Amniotic epithelial cell (primary cell): ENCODE measurements around the gene MRPL40.

Experiments
- DNase-seq: peaks from one replicate; pipeline ENCODE4 v3.0.0-alpha.2; 2010; ENCODE audit warnings: low read depth

Gene MRPL40

DNA sequence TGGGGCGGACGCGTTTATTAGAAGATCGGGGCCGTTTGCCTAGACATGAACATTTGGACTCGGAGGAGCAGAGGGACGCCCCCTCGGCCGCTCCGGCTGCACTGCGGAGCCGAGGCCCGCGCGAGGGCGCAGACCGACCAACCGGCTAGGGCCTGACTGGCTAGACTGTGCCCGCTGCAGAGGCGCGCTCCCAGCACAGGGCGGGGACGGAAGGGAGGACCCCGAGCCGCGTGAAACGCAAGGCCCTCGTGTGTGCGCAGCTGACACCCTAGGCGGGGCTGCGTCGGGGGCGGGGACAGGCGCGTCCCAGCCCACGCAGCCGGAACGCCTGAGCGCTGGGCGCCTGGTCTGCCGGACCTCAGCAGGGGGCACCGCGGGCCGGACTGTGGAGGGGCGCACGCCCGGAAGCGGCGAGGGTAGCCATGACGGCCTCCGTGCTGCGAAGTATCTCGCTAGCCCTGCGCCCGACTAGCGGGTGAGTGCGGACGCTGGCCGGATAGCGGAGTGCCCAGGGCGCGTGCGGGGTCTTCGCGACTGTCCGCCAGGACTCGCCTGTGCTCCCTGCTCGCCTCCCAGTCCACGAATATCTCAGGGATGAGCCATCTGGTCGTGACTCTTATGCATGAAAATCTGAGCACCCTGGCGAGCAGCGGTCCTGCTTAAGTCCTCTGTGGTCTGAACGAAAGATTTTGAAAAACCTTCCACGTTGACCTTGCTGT, at the start of gene MRPL40:
Gene MRPL40 (plus strand): TSS at position 413 of the 719 bp plus-strand sequence. CDS start 10 bp downstream, at position 423.
- peak; percentile 91 for DNase-seq

DNA sequence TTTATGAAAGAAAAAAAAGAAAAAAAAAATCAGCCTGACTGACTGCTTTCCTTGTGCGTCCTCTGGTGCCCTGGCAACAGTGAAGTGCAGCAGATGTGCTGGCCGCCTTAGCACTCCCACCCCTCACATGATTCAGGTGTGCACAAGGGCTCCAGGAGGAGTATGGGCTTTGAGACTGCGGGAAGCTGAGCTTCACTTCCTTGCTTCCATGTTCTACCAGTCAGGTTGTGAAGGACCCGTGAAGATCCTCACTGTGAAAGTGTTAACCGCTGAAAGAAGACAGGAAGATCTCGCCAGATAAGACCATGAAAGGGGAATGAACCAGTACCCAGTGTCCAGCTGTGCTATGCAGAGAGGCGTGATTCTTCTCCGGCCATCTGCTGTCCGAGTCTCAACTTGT, 49.1 kb upstream of the MRPL40 start:
- no peak for DNase-seq

DNA sequence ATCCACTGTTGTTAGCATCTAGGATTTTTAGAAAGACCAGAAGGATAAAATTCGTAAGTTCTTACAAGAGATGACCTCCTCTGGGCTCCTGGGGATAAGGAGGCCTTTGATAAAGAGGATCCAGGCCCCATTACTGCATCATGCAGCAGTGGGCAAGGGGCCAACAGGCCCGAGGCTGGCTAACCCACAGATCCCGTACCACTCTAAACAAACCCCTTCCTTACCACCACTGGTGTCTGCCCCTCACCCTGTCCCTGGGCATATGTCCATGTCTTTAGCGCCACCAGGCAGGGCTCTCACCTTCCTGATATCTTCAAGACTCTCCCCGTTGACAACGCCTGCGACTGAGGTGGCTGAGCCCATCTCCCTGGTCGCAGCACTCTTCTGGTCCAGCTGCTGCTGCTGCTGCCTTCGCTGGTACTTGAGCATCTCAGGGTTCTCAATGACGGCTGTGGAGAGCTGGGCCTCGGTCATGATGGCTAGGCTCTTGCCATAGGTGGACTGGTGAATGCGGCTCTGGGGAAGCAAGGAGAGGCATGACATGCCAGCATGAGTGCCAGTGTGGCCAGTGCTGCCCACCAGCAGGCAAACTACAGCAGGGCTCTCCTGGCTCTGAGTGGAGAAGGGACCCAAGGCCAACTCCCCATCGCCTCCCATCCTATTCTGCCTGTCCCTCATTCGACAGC, 47.0 kb upstream of the MRPL40 start:
- no peak for DNase-seq

DNA sequence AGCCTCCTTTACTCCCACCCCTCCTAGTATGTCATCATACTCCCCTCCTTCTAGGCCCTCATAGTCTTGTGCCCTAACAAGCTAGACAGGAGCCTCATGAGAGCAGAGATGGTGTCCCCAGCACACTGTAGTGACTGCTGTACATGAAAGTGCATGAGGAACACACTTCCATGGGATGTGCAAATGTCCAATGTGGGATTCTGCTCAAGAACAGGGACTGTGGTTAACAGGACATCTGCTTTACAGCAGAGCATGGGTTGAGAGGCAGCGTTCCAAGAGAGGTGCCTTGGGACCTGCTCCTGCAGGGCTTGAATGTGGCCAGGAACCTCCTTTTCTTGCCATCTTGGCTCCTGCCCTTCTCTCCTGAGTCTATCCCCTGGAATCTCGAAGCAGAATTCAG, 46.1 kb upstream of the MRPL40 start:
- DNase-seq = no peak

DNA sequence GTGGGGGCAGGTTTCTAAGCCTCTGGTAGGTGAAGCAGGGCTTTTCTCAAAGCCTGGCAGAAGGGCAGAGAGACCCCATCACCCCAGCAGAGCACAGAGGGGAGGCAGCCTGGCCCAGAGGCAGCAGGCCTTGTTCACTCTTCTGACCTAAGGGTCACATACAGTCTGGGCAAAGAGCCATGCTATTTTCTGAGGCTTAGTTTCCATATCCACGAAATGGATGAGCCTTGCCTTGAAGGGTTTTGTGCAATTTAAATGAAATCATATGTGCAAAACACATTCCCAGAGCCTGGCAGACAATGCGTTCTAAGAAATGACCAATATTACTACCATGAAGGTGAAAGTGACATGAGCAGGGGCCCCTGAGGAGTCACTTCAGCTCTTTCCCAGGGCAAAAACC, 45.3 kb upstream of the MRPL40 start:
- no peak for DNase-seq

DNA sequence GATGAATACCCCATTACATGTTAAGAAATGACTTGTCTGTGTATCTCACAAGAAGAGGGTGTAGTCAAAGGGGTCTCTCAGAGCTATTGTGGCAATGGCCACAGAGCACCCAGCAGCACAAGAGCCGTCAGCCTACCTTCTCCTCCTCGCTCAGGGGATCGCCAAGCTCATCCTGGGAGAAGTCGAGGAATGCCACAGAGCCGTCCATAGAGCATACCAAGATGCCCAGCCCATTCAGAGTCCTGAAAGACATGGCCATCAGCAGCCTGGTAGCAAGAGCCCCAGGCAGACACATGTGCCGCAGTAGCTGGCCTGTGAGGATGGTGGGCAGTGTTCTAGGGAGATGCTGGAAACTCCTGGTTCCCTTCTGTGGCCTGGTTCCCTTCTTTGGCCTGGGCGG, 44.8 kb upstream of the MRPL40 start:
- DNase-seq = no peak

DNA sequence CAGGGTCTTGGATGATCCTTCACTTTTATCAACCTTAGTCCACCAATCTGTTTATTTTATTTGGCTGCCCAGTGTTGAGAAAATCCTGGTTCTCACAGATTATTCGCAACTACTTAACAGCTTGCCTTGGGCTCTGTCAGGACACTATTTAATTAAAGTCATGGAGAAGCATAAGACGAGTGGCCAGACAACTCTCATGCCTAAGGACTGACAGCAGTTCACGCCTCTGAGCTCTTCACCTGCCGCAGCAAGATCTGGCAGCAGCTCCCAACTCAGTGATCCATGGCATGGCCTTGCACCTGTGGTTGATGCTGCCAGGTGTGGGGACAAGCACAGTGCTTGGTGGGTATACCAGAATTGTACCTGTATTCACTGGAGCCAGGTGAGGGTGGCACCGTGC, 38.6 kb upstream of the MRPL40 start:
- no peak for DNase-seq

DNA sequence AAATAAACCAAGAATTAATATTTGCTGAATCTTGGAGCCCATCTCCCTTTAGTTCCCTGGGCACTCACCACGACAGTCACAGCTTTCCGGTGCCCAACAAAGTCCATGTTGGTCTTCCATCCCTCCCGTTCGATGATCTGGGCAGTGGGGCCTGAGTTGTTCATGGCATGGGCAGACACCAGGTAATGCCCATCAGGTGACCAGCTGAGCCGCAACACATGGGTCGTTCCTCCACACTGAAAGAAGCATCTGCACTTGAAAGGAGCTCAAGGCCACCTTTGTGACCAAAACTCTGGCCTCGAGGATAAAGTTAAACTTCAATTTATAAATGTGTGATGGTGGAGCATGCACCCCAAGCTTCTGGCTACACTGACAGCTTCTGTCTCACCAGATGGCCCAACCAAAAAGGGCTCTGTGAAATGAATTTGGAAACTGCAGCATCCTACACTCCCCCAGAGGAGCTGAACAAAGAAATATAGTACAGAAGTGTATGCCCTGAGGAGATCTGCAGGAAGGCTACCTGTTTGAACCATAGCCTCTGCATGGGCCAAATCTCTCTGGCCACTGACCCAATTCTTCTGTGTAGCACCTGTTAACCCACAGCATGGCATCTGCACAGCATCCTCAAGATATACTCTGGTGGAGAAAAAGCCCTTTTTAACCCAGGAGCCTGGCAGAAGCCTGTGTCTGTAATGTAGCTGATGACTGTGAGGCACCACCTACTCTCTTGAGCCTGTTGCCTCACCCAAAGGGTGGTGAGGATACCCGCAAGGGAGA, 37.9 kb upstream of the MRPL40 start:
- DNase-seq = no peak

DNA sequence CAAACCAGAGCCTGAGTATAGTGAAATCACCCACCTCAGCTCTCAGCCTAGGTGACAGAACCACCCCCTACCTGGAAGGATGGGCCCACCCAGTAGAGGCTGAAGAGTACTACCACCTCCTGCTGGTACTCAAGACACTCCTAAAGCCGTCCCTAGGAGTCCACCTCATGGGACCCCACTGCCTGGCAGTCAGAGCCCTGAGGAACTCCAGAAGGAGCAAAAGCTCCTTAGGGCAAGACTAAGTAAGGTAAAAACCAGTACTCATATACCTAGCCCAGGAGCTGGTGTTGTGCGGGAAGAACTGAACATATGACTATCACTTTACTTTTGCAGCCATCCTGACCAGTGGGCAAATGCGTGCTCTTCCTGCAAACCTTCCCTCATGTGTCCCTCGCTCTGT, 37.1 kb upstream of the MRPL40 start:
- DNase-seq = no peak

DNA sequence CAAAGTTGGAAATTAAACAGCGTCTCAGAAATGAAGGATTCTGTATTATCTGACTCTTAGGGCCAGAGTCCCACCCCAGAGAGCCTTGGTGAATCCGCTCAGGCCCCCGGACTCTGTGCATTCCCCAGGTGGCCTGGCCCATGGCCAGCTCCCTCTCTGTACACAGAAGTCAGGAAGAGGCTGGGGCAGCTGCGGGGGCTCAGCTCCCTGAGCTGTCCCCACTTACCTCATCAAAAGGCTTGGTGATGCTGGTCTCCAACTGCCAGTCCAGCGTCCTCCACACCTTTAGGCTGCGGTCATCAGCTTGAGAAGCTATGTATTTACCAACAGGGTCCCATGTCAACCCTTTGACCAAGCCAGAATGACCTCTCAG, 35.8 kb upstream of the MRPL40 start:
- DNase-seq = no peak

DNA sequence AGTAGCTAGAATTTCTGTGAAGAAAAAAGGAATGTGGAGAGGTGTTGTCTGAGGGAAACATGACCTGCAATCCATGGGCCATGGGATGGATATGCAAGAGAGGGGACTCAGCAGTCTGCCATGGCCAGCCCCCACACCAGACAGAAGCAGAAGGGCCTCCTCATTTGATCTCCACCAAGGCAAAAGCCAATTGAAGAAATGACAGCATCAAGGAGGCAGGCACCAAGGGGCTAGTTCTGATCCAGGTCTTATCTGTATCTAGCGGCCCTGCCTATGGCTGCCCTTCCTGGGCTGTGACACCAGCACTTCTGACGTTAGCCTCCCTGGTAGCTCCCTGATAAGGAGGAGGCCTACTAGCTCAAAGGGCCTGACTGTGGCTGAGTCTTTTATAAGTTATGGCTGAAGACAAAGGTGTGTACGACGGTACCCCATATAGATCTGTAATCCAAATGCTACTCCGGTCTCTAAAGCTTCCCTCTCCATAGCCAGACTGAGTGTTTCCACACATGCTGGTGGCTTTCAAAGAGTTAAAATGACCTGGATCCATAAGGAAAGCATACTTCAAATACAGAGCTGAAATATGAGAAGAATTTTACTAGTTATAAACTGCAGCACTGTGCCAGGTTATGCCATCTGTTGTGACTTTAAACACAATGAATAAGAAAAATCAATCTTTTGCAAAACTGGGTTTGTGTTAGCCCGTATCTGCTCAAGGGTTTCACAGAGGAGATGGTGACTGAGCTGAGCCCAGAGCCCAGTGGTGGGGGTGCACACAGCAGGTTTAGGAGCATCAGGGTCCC, 35.2 kb upstream of the MRPL40 start:
- no peak for DNase-seq

DNA sequence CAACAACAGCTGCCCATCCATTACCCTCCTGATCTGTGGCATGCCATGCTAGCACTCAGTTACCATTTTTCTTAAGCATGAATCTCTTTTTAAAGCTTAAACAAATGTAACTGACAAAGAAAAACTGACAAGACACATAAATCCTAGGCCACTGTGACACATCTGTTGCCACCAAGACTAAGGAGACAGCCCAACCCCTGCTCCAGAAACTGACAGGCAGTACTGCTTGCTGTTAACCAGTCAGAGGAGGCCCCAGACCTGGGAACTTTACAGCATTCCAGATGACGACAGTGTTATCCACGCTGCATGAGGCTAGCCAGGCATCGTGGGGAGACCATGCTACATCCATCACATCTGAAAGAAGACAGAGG, 34.6 kb upstream of the MRPL40 start:
- DNase-seq = peak; percentile 56

DNA sequence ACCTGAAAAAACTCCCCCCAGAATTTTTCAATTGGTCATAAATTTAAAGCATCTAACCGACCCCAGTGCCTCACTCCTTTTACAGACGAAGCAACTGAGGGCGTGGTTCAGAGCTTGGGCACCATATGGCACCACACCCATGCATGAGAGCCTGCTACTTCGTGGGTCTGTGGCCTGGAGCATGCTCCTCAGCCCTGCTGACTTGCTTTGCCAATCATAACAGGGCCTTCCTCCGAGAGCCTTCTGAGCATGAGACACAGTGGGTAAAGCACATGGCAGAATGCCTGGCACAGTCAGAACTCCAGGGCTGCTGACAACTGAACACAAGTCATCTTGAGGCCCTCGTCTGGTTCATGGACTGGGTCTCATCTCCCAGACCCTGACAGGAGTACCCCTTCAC, 34.1 kb upstream of the MRPL40 start:
- DNase-seq = no peak

DNA sequence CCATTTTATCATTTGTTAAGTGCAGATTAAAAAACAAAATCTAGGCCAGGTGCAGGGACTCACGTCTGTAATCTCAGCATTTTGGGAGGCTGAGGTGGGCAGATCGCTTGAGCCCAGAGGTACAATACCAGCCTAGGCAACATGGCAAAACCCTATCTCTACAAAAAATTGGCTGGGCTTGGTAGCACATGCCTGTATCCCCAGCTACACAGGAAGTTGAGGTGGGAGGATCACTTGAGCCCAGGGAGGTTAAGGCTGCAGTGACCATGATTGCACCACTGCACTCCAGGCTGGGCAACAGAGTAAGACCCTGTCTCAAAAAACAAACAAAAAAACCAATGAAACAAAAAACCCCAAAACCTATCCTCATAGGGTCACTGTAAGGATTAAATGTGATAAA, 33.7 kb upstream of the MRPL40 start:
- no peak for DNase-seq

DNA sequence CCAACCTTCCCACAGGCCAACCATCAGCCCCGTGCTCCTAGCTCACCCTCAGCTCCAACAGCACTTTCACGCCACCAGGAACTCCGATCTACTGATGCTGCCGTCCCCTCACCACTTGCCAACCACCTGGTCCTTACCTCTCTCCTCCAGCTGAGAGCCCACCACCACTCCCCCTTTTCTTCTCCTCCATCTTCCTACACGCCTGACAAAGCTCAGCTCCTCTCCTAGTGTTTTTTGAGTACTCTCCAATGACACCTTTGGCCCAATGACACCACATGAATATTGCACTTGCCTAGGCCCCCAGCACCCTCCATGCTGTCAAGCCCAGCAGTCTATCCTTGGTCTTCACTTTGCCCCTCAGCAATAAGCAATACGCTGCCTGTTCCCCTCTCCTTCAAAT, 31.5 kb upstream of the MRPL40 start:
- DNase-seq = no peak

DNA sequence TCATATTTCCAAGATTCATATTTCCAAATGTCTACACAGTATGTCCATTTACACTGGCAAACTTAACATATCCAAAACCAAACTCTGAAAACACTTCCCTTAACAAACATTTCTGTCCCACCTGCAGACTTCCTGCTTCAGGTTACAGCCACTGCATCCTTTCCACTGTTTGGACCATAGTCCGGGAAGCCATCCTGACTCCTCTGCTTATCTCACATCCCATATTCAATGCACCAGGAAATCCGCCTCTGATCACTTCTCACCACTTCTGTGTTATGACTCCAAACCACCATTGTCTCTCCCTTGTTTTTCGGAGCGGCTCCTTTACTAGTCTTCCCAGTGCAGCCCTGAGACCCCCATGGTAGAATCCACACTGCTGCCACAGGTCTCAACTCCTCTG, 30.9 kb upstream of the MRPL40 start:
- DNase-seq = no peak

DNA sequence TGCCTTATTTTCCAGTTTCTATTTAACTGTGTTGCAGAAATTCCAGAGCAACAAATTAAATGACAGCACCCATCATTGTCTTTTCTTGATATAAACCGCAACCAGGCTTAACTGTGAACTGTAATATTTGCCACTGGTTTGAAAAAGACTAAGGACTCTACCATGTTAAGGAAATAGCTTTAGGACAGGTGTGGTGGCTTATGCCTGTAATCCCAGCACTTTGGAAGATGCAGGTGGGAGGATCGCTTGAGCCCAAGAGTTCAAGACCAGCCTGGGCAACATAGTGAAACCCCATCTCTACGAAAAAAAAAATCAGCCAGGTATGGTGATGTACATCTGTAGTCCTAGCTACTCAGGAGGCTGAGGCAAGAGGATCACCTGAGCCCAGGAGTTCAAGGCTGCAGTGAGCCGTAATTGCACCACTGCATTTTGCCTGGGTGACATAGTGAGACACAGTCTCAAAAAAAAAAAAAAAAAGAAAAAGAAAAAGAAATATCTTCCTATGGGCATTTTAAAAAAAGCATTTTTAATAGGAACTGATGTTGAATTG, 29.6 kb upstream of the MRPL40 start:
- DNase-seq = no peak

DNA sequence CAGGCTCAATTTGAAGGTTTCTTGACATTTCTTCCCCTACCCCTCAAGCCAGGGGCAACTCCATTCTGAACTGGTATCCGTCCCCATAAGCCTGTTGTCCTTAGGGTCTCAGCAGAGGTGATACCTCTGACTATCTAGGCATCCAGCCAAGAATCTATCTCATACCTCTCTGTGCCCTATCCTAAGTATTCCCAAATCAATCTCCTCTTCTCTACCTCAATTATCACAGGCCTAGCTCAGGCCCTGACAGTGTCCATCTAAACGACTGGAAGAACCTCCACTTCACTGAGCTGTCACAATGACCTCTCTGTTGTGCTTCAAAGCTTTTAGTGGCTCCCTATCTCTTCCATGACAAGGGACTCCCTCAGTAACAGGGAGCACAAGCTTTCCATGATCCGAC, 27.7 kb upstream of the MRPL40 start:
- DNase-seq = no peak

DNA sequence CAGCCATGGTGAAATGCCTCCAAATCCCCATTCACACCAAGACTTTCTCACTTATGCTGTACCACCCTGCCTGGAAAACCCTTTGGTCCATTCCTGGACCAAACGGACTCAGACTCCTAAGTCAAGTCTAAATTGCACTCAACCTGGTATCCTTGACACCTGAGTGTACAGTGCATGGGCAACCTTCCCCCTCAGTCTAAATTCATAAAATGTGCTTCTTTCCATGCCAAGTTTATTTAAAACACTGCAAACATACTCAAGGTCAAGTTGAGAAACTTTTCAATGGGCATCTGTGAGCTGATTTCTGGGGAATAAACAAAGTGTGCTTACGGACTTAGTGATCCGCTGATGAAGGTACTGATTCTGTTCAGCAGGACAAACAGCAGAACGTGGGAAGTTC, 27.2 kb upstream of the MRPL40 start:
- no peak for DNase-seq

DNA sequence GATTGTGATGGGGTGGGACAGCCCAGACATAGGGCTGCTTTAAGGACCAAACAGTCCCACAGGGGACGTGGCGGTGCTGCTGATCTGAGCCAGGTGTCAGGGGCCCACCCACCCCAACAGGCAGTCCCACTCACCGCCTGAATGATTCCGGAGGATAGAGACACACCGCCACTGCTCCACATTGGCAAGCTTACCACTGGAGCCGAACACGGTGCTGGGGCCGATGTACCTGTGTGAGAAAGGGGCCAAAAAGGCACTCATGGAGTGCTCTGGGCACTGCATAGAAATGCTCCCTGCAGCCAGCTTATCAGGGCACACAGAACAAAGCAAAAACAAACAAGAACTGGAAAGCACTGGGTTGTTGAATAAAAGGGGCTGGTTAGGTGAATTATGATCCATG, 26.7 kb upstream of the MRPL40 start:
- DNase-seq = no peak

DNA sequence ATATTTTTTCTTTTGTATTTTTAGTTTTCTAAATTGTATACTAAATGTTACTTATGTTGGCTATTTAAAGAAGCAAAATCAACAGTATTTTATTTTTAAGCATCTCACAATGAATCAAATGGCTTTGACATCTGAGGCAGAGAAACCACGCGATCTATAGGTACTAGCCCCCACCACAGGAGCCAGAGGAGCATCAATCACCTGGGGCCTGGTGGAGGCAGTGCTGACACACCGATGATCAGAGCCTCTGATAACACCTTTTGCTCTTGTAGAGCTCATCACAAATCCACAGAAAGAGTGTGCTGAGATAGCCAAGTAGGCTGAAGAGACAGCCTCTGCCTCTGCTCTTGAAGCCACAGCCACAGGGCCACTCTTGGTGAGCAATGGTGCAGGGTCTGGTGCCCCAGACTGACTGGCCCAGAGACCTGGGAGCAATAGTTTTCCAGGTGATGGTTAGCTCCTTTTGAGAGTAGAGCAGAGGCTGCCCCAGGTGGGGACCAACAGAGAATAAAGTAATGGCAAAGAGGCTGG, 26.0 kb upstream of the MRPL40 start:
- no peak for DNase-seq

DNA sequence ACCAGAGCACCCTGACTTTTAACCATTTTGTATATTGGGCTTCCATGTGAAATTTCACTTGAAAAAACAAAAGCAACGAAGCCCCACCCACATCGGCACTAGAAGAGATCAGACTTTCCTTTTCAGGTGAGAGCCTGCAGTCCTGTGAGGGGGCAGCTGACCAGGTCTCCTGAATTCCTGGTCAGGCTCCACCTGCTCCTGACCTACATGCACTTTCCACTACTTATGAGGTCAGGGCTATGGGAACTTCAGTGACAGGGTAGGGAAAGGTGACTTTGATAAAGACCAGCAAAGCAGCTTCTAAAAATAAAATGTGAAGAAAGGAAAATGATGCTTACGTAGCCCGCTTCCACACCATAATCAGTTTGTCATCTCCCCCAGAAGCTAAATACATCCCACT, 25.5 kb upstream of the MRPL40 start:
- DNase-seq = no peak
